Psoas muscle (tissue), 8 donors: ENCODE measurements around the gene RALGDS. TPM values are rescaled to one million over a fixed set of nuclear protein-coding genes. Genes with fewer than 3 reads are reported as not detected.

Experiments used
- ATAC-seq, 4 donors: fragments of 200-7000 bp; cut with Tn5 transposase; one replicate each; pipeline ENCODE4 v1.9.1; 2020; ENCODE audit warnings: moderate library complexity in 3 of 4, mild to moderate bottlenecking in 2 of 4
- DNase-seq, 2 donors: peaks; one replicate each; pipeline ENCODE4 v3.0.0-alpha.2; 2020
- H3K27ac ChIP-seq: fragments of 200-600 bp; one replicate; pipeline ENCODE4 v1.8.0; 2022
- H3K27me3 ChIP-seq, 3 donors: fragments of 200-600 bp in 1 of 3; one replicate each; pipeline versions ENCODE4 v1.6.1 to v1.8.0; 2013 to 2022; ENCODE audit warnings: low read length in 2 of 3, mild to moderate bottlenecking in 2 of 3, moderate library complexity in 1 of 3; ENCODE audit not compliant: insufficient read depth in 3 of 3
- H3K36me3 ChIP-seq, 2 donors: fragments of 200-600 bp in 1 of 2; one replicate each; pipeline versions ENCODE4 v1.6.1 to v1.8.0; 2013 to 2022; ENCODE audit warnings: low read depth in 1 of 2, mild to moderate bottlenecking in 1 of 2, moderate library complexity in 1 of 2; ENCODE audit not compliant: insufficient read depth in 1 of 2
- H3K4me1 ChIP-seq: fragments of 200-600 bp; one replicate; pipeline ENCODE4 v1.8.0; 2022
- H3K4me3 ChIP-seq: fragments of 200-600 bp; one replicate; pipeline ENCODE4 v1.8.0; 2022; ENCODE audit warnings: mild to moderate bottlenecking
- H3K9me3 ChIP-seq: fragments of 200-600 bp; one replicate; pipeline ENCODE4 v1.8.0; 2022
- WGBS, 3 donors: extraction: QIAGEN DNeasy Blood & Tissue Kit; methylation state at CpG; one replicate each; pipeline versions ENCODE4 v1.1.6 to v1.1.7; 2013; 5-methylcytosine and 5-hydroxymethylcytosine counted together
- intact Hi-C, 2 donors: fragments of 100-400 bp; cut with DNase I; formaldehyde crosslinking; loops; one replicate each; pipeline versions ENCODE4 v1.11.0 to v1.14.2; 2022
- polyA plus RNA-seq, 3 donors: library from polyadenylated mRNA; stranded (reverse); fragments of 200-250 nt; gene quantifications; one replicate each; pipeline ENCODE4 v1.2.3, GENCODE V29; 2013
- total RNA-seq, 4 donors: library from RNA; stranded (reverse); fragmentation: NEBNext Ultra II Directional in 2 of 4; extraction: Animal tissue kit (Norgen Biotek cat#: 25700) in 2 of 4; gene quantifications; one replicate each; pipeline versions ENCODE4 v1.2.1 to v1.2.4, GENCODE V29; 2021 to 2023
- TF ChIP-seq, protein P1 (sequence below): fragments of 200-600 bp; IDR thresholded peaks from one replicate; pipeline ENCODE4 v1.8.0; 2022; ENCODE audit warnings: antibody characterized with exemption
- donor health status: healthy with polysubstance abuse.
- donor health status: DM: no; HTN: no; CAD: no; lungs with moderate emphysema.
- donor health status: Bipolar disorder and iron deficiency.
- donor health status: healthy.
- donor health status: DM: yes; HTN: yes; CAD: no.
- donor health status: DM: no; HTN: no; CAD: no.
- donor health status: DM: no; HTN: no; CAD: no.
- donor health status: DM: yes; HTN: yes; CAD: no.

RALGDS gene
- total and polyA plus RNA-seq, 7 donors: 12.3 to 64.6 (median 20.5) TPM

DNA sequence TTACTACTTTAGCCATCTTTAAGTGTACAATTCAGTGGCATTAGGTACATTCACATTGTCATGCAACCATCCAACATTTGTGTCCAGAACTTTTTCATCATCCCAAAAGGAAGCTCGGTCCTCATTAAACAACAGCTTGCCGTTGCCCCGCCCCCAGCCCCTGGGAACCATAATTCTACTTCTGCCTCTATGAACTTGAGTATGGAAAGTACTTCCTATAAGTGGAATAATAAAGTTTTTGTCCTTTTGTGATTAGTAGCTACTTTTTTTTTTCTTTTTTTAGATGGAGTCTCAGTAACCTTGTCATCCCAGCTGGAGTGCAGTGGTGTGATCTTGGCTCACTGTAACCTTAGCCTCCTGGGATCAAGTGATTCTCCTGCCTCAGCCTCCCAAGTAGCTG is 37.7 kb upstream of the RALGDS start:
- Histone ChIP-seq H3K27ac (no peak overlapping the region), H3K4me3 (no peak overlapping the region), H3K27me3 (peaks cover 0 to 27% (median 7%) of the 10 kb centered on the region in 3 donors), H3K36me3 (peaks cover 0 to 3% of the 10 kb centered on the region in 2 donors), H3K4me1 (peaks cover 9% of the 10 kb centered on the region), H3K9me3 (no peaks in the 10 kb centered on the region)
- 78 to 83% (median 80%) methylated on average over 3 of the region's 3 CpGs for WGBS, 3 donors
- peak in 1 of 2 donors; percentile 22 for DNase-seq
- intact Hi-C loops: no loop called here
- TF ChIP-seq, protein P1, sequence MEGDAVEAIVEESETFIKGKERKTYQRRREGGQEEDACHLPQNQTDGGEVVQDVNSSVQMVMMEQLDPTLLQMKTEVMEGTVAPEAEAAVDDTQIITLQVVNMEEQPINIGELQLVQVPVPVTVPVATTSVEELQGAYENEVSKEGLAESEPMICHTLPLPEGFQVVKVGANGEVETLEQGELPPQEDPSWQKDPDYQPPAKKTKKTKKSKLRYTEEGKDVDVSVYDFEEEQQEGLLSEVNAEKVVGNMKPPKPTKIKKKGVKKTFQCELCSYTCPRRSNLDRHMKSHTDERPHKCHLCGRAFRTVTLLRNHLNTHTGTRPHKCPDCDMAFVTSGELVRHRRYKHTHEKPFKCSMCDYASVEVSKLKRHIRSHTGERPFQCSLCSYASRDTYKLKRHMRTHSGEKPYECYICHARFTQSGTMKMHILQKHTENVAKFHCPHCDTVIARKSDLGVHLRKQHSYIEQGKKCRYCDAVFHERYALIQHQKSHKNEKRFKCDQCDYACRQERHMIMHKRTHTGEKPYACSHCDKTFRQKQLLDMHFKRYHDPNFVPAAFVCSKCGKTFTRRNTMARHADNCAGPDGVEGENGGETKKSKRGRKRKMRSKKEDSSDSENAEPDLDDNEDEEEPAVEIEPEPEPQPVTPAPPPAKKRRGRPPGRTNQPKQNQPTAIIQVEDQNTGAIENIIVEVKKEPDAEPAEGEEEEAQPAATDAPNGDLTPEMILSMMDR: no peak
- no peak for ATAC-seq

DNA sequence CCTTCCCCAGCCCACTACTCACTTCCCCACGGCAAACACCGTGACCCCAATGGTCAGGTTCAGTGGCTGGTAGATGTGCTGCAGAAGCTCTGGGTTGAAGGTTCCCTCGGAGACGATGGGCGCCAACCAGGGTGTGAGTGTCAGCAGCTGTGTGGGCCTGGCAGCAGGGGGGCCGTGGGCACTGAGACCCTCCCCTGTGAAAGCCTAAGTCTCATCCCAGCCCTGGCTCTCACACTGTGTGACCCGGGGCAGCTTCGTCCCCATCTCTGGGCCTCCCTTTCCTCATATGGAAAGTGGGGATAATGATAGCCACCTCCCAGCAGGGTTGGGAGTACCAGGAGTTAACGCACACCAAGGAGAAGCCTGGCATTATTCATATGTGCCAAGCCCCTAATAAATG is 34.1 kb upstream of the RALGDS start:
- WGBS, 3 donors: 65 to 68% (median 67%) methylated on average over 9 of the region's 9 CpGs
- Histone ChIP-seq H3K27me3 (no peaks in the 10 kb centered on the region), H3K4me1 (no peaks in the 10 kb centered on the region), H3K27ac (no peak overlapping the region), H3K36me3 (no peaks in the 10 kb centered on the region), H3K9me3 (no peaks in the 10 kb centered on the region), H3K4me3 (no peak overlapping the region)
- ATAC-seq (no peak), DNase-seq (peak in 1 of 2 donors; percentile 20)
- intact Hi-C loops: no loop called here
- TF ChIP-seq, protein P1: no peak

DNA sequence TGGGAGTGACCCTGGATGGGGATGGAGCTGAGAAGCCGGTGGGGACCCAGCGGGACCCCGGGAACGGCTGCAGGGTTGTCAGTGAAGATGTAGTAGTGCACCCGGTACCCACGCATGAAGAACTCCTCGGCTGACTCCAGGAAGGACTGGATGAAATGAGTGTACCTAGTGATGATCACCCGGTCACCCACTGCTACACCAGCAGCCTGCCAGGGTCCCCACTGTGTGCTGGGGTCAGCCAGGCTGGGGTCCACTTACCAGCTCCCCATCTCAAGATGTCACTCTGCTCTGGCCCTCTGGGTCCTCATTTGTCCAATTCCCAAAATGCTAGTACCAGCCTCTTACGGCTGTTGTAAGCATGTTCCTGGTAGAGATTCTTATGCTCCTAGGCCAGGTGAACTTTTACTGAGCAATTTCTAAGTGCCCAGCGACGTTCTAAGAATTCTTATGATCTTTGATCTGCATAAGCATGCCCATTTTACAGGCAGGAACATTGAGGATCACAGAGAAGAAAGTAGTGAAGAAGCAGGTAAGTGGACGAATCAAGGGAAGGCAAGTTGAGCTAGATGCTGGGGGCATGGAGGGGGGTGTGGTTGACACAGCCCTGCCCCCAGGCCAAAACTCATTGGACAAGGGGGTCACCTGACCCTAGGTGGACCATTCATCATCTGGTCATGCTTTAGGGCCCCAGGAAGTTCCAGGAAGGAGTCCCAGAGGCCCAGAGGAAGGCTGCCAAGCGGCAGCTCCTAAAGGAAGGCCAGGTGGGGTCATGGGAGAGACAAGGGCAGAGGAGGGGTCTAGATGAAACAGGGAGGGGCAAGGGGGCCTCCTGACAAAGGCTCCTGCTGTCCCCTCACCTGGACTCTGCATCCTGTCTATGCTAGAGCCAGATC is 33.3 kb upstream of the RALGDS start:
- no peaks in the 10 kb centered on the region for H3K27me3 ChIP-seq
- intact Hi-C loops: no loop called here
- no peak overlapping the region for H3K27ac ChIP-seq
- ATAC-seq: no peak
- WGBS, 3 donors: 82 to 92% (median 86%) methylated on average over 13 of the region's 13 CpGs
- DNase-seq: peak in 1 of 2 donors; percentile 39
- H3K36me3 ChIP-seq: no peaks in the 10 kb centered on the region
- no peaks in the 10 kb centered on the region for H3K9me3 ChIP-seq
- H3K4me3 ChIP-seq: no peak overlapping the region
- TF ChIP-seq, protein P1: no peak
- H3K4me1 ChIP-seq: no peaks in the 10 kb centered on the region

DNA sequence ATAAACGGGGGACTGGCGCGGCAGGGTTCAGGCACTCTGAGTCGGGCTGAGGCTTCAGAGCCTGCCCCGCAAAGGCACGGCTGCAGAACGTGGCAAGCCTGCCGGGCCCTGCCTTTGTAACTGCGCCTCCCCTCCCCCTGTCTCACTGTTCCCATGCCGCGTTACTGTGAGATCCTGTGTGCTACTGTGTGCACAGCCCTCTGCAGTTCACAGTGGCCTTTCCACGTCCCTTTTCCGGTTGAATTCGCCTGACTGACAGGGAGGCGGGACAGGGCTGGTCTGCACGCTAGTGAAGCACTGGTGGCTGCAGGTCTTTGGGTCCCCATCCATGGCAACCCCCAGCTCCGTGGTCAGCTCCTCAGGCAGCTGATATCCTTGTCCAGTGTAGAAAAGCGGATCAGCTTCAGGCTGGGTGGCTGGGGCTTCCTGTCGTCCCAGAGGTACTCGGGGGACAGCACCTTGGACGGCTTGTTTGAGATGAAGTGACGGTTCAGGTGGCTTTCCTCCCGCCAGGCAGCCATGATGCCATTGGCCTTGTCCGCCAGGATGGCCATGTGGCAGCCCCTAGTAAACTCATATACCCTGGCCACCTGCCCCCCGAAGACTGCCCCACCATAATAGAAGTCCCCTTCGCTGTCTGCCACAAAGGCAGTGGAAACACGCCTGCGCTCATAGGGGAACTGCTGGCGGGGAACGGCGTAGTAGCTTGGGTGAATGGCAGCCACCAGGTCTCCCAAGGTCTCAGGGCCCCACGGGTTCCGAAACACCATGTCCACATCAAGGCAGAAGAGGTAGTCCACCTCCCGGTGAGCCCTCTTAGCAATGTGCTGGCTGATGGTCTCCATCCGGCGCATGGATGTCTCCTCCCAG is 32.4 kb upstream of the RALGDS start:
- ATAC-seq (no peak), DNase-seq (peak in 1 of 2 donors; percentile 53)
- Histone ChIP-seq H3K36me3 (no peaks in the 10 kb centered on the region), H3K4me1 (peaks cover 2% of the 10 kb centered on the region), H3K27ac (no peak overlapping the region), H3K27me3 (no peaks in the 10 kb centered on the region), H3K4me3 (no peak overlapping the region), H3K9me3 (no peaks in the 10 kb centered on the region)
- intact Hi-C loops: no loop called here
- TF ChIP-seq, protein P1: no peak
- WGBS, 3 donors: 63 to 65% (median 65%) methylated on average over 35 to 36 of the region's 36 CpGs
